DMS53 treated with DMSO at 0.1 percent for 48 hours (cell line): ENCODE measurements around the gene HAO1.
"Not testable (repeated sequence)": the region's sequence is repeated elsewhere in the genome, so short reads cannot be mapped to it uniquely, and the experiment has no call there.

Source experiments
- DNase-seq: peaks from one replicate; lab custom pipeline; 2025; ENCODE audit not compliant: unreplicated experiment; lab: John Stamatoyannopoulos, UW

Gene HAO1

GRCh38 chr20:7940341-7940740 lies at the start of gene HAO1:
HAO1 (minus strand) TSS chr20:7940458; CDS start chr20:7940422, 36 bp downstream.
- no peak for DNase-seq

GRCh38 chr20:7989379-7989778 lies 49.1 kb upstream of the HAO1 start:
- no peak for DNase-seq

- DNase-seq: no peak
Observed at GRCh38 chr20:7985916-7986315, 45.7 kb upstream of the HAO1 start.

GRCh38 chr20:7984192-7984591 lies 43.9 kb upstream of the HAO1 start:
- DNase-seq: no peak

- no peak for DNase-seq
Observed at GRCh38 chr20:7981374-7981773, 41.1 kb upstream of the HAO1 start.

- no peak for DNase-seq
Observed at GRCh38 chr20:7980332-7981046, 40.2 kb upstream of the HAO1 start.

GRCh38 chr20:7977709-7978108 lies 37.5 kb upstream of the HAO1 start:
- DNase-seq: no peak

- no peak for DNase-seq
Observed at GRCh38 chr20:7975851-7976414, 35.7 kb upstream of the HAO1 start.

- no peak for DNase-seq
Observed at GRCh38 chr20:7974785-7975435, 34.7 kb upstream of the HAO1 start.

GRCh38 chr20:7971536-7972280 lies 31.4 kb upstream of the HAO1 start:
- no peak for DNase-seq

- DNase-seq: no peak
Observed at GRCh38 chr20:7967199-7967844, 27.1 kb upstream of the HAO1 start.

GRCh38 chr20:7966176-7966575 lies 25.9 kb upstream of the HAO1 start:
- no peak for DNase-seq

GRCh38 chr20:7959484-7959883 lies 19.2 kb upstream of the HAO1 start:
- DNase-seq: no peak

GRCh38 chr20:7956561-7956960 lies 16.3 kb upstream of the HAO1 start:
- not testable (repeated sequence) for DNase-seq

GRCh38 chr20:7950387-7950786 lies 10.1 kb upstream of the HAO1 start:
- no peak for DNase-seq

- no peak for DNase-seq
Observed at GRCh38 chr20:7943891-7944290, 3.6 kb upstream of the HAO1 start.

GRCh38 chr20:7939663-7940062 lies 595 bp downstream of the HAO1 start:
- no peak for DNase-seq

- no peak for DNase-seq
Observed at GRCh38 chr20:7938058-7938457, 2.2 kb downstream of the HAO1 start.

- DNase-seq: no peak
Observed at GRCh38 chr20:7937328-7937727, 2.9 kb downstream of the HAO1 start.

GRCh38 chr20:7935027-7935551 lies 5.2 kb downstream of the HAO1 start:
- no peak for DNase-seq

- DNase-seq: no peak
Observed at GRCh38 chr20:7933346-7933745, 6.9 kb downstream of the HAO1 start.
